GM23248 (cell line): ENCODE measurements around the gene CDKAL1. TPM values are rescaled to one million over a fixed set of nuclear protein-coding genes. Genes with fewer than 3 reads are reported as not detected.
"Not testable (repeated sequence)": the region's sequence is repeated elsewhere in the genome, so short reads cannot be mapped to it uniquely, and the experiment has no call there.

ENCODE experiments used
- DNase-seq: peaks from one replicate; pipeline ENCODE4 v3.0.0-alpha.2; 2015
- H2AFZ ChIP-seq: fragments of 200-600 bp; sonication (generic); 2 replicates; pipeline ENCODE4 v1.6.1; 2016; ENCODE audit warnings: antibody characterized with exemption
- H3F3A ChIP-seq: fragments of 200-600 bp; sonication (generic); 2 replicates; pipeline ENCODE4 v1.6.1; 2016; ENCODE audit warnings: mild to moderate bottlenecking, antibody characterized with exemption, mixed run types; ENCODE audit not compliant: insufficient read depth
- H3K27ac ChIP-seq: fragments of 200-600 bp; sonication (generic); 2 replicates; pipeline ENCODE4 v1.5.1; 2016; ENCODE audit warnings: mild to moderate bottlenecking
- H3K27me3 ChIP-seq: fragments of 200-600 bp; sonication (generic); replicated peaks from 2 replicates; pipeline ENCODE4 v1.6.1; 2016; ENCODE audit warnings: mild to moderate bottlenecking; ENCODE audit not compliant: insufficient read depth
- H3K36me3 ChIP-seq: fragments of 200-600 bp; sonication (generic); 2 replicates; pipeline ENCODE4 v1.6.1; 2016; ENCODE audit warnings: low read depth, mild to moderate bottlenecking
- H3K4me1 ChIP-seq: fragments of 200-600 bp; sonication (generic); 2 replicates; pipeline ENCODE4 v1.6.1; 2016; ENCODE audit warnings: mild to moderate bottlenecking; ENCODE audit not compliant: insufficient read depth
- H3K4me2 ChIP-seq: fragments of 200-600 bp; sonication (generic); one replicate; pipeline ENCODE4 v1.6.1; 2016; ENCODE audit warnings: mild to moderate bottlenecking; ENCODE audit not compliant: unreplicated experiment
- H3K4me3 ChIP-seq: fragments of 200-600 bp; sonication (generic); 2 replicates; pipeline ENCODE4 v1.5.1; 2016; ENCODE audit warnings: mild to moderate bottlenecking
- H3K79me2 ChIP-seq: fragments of 200-600 bp; sonication (generic); 2 replicates; pipeline ENCODE4 v1.6.1; 2016; ENCODE audit warnings: mild to moderate bottlenecking; ENCODE audit not compliant: insufficient read depth
- H3K9ac ChIP-seq: fragments of 200-600 bp; sonication (generic); 2 replicates; pipeline ENCODE4 v1.6.1; 2016; ENCODE audit warnings: mild to moderate bottlenecking
- H3K9me2 ChIP-seq: fragments of 200-600 bp; sonication (generic); 2 replicates; pipeline ENCODE4 v1.6.1; 2016; ENCODE audit warnings: mixed run types, mild to moderate bottlenecking, moderate library complexity; ENCODE audit not compliant: insufficient read depth
- H3K9me3 ChIP-seq: fragments of 200-600 bp; sonication (generic); one replicate; pipeline ENCODE4 v1.6.1; 2017; ENCODE audit warnings: low read depth
- H4K20me1 ChIP-seq: fragments of 200-600 bp; sonication (generic); 2 replicates; pipeline ENCODE4 v1.6.0; 2016; ENCODE audit not compliant: insufficient read depth
- EZH2 ChIP-seq: fragments of 200-600 bp; sonication (generic); IDR thresholded peaks from 2 replicates; pipeline ENCODE4 v1.6.1; 2018; ENCODE audit warnings: antibody characterized with exemption, mild to moderate bottlenecking; ENCODE audit not compliant: insufficient read depth, poor library complexity, severe bottlenecking
- EZH2phosphoT487 ChIP-seq: fragments of 200-600 bp; sonication (generic); IDR thresholded peaks from 2 replicates; pipeline ENCODE4 v1.6.1; 2018; ENCODE audit warnings: antibody characterized with exemption, moderate library complexity, mild to moderate bottlenecking, low read depth; ENCODE audit not compliant: insufficient read depth
- WGBS, 2 experiments: methylation state at CpG; one replicate each; pipeline ENCODE4 v1.1.6; 2015 to 2017; ENCODE audit warnings: low lambda C conversion rate in 2 of 2, low coverage in 1 of 2; ENCODE audit errors: missing lambda C conversion rate in 2 of 2; 5-methylcytosine and 5-hydroxymethylcytosine counted together
- in situ Hi-C: fragments of 300-500 bp; cut with MboI; formaldehyde crosslinking; loops from 2 replicates; pipeline ENCODE4 v1.15.0; 2020
- polyA plus RNA-seq: library from polyadenylated mRNA; unstranded; fragments of >200 nt; fragmentation: Nextera tagmentation; extraction: Ambion mirVana; gene quantifications from 2 replicates; pipeline ENCODE4 v1.2.1, GENCODE V29; 2016
- total RNA-seq: library from RNA; depleted of rRNA; stranded (reverse); fragments of >200 nt; shearing (Covaris generic); gene quantifications from 2 replicates; pipeline ENCODE4 v1.2.3, GENCODE V29; 2014

The CDKAL1 gene
- total and polyA plus RNA-seq, 2 experiments from 2014 or later = 7.5 to 10.8 TPM

- Histone ChIP-seq H3F3A (no peaks in the 10 kb centered on the region), H3K9me2 (no peaks in the 10 kb centered on the region), H3K79me2 (no peaks in the 10 kb centered on the region), H3K9ac (no peak overlapping the region), H3K4me3 (no peak overlapping the region), H3K27me3 (no peaks in the 10 kb centered on the region), H3K36me3 (no peaks in the 10 kb centered on the region), H3K4me1 (no peaks in the 10 kb centered on the region), H2AFZ (no peak overlapping the region), H3K4me2 (no peak overlapping the region), H4K20me1 (no peaks in the 10 kb centered on the region), H3K9me3 (no peaks in the 10 kb centered on the region), H3K27ac (no peak overlapping the region)
- DNase-seq = no peak
- in situ Hi-C loops = no loop called here
- 99% methylated on average over 12 of the region's 12 CpGs for WGBS, 2 experiments
- no peak for TF ChIP-seq EZH2phosphoT487
- TF ChIP-seq EZH2 = no peak
Observed at GRCh38 chr6:20723236-20723635, 189.0 kb downstream of the CDKAL1 start.

DNA sequence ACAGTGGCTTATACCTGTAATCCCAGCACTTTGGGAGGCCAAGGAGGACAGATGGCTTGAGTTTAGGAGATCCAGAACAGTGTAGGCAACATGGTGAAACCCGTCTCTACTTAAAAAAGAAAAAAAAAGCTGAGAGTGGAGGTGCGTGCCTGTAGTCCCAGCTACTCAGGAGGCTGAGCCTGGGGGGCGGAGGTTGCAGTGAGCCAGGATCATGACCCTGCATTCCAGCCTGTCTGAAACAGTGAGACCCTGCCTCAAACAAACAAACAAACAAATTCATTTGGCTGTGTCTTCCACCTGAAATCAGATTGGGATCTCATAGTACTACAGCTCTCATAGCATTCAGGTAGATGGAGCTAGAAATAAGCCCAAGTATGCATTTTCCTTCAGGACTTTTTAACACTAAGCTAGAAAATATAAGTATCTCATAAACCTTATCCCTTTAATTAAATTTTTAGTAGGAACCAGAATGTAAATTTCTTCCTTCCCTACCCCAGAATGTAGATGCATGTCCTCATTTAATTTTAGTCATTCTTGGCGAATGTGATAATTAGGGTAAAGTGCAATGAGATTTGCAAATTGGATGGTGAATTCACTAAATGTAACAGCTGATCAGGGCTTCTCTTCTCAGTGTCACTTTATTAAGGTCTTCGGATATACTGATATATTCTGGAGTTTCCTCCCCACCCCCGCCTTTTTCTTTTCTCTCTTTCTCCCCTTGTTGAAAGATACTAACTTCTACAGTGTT, 190.4 kb downstream of the CDKAL1 start:
- H3K9ac ChIP-seq = no peak overlapping the region
- no peaks in the 10 kb centered on the region for H3F3A ChIP-seq
- no peak overlapping the region for H3K4me2 ChIP-seq
- no peak overlapping the region for H3K27ac ChIP-seq
- in situ Hi-C loops = no loop called here
- no peaks in the 10 kb centered on the region for H3K4me1 ChIP-seq
- no peaks in the 10 kb centered on the region for H3K9me2 ChIP-seq
- H3K36me3 ChIP-seq = no peaks in the 10 kb centered on the region
- H2AFZ ChIP-seq = no peak overlapping the region
- TF ChIP-seq EZH2phosphoT487 (no peak), EZH2 (no peak)
- no peaks in the 10 kb centered on the region for H3K27me3 ChIP-seq
- no peak overlapping the region for H3K4me3 ChIP-seq
- no peak for DNase-seq
- H3K79me2 ChIP-seq = no peaks in the 10 kb centered on the region
- 72 to 74% methylated on average over 6 of the region's 6 CpGs for WGBS, 2 experiments
- no peaks in the 10 kb centered on the region for H3K9me3 ChIP-seq
- H4K20me1 ChIP-seq = no peaks in the 10 kb centered on the region

DNA sequence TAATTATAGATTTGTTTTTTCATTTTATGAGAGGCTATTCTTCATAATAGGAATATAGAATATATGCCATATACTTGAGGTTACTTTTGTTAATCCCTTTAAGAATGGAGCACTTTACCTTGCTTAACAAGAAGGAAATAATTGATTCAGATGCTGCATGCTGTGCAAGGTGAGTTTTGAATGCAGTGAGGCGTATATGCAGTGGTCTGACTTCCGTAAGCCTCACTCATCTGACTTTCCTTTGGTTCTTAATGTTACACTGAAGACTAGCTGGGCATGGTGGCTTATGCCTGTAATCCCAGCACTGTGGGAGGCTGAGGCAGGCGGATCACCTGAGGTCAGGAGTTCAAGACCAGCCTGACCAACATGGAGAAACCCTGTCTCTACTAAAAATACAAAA, 191.0 kb downstream of the CDKAL1 start:
- WGBS, 2 experiments = 93 to 98% methylated on average over 3 of the region's 3 CpGs
- H2AFZ ChIP-seq, H3K9me3 ChIP-seq, H3K4me3 ChIP-seq, H3K9me2 ChIP-seq, in situ Hi-C loops, H3K27me3 ChIP-seq, DNase-seq, H3K4me1 ChIP-seq, H3K79me2 ChIP-seq, H3K4me2 ChIP-seq, H3F3A ChIP-seq, H3K36me3 ChIP-seq, H3K9ac ChIP-seq, H3K27ac ChIP-seq, H4K20me1 ChIP-seq: not testable (repeated sequence)

DNA sequence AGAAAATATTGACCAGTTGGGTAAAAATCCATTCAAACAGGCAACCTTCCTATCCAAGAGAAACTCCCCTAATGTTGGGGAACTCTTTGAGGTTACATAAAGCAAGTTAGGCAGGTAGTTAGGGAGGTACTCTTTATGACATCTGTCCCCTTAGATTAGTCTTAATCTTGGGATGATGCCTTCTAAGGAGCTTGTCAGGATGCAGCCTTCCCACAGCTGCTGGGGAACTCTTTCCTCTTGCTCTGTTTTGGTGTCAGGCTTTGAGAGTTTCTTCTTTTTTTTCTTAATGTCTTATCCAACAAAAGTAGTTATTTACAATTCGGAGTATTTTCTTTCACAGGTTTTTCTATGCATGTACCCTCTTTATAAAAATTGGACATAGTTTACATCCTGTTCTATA, 194.8 kb downstream of the CDKAL1 start:
- no peak overlapping the region for H2AFZ ChIP-seq
- no peaks in the 10 kb centered on the region for H3K36me3 ChIP-seq
- no peak overlapping the region for H3K4me3 ChIP-seq
- no peaks in the 10 kb centered on the region for H3K27me3 ChIP-seq
- no peak overlapping the region for H3K9ac ChIP-seq
- no peaks in the 10 kb centered on the region for H3K4me1 ChIP-seq
- no peaks in the 10 kb centered on the region for H3F3A ChIP-seq
- no peaks in the 10 kb centered on the region for H3K9me2 ChIP-seq
- no peaks in the 10 kb centered on the region for H3K79me2 ChIP-seq
- 95 to 100% methylated on average over 1 of the region's 1 CpG for WGBS, 2 experiments
- H3K4me2 ChIP-seq = no peak overlapping the region
- TF ChIP-seq EZH2phosphoT487 (no peak), EZH2 (no peak)
- no peak overlapping the region for H3K27ac ChIP-seq
- in situ Hi-C loops = no loop called here
- H4K20me1 ChIP-seq = no peaks in the 10 kb centered on the region
- DNase-seq = no peak
- H3K9me3 ChIP-seq = no peaks in the 10 kb centered on the region

DNA sequence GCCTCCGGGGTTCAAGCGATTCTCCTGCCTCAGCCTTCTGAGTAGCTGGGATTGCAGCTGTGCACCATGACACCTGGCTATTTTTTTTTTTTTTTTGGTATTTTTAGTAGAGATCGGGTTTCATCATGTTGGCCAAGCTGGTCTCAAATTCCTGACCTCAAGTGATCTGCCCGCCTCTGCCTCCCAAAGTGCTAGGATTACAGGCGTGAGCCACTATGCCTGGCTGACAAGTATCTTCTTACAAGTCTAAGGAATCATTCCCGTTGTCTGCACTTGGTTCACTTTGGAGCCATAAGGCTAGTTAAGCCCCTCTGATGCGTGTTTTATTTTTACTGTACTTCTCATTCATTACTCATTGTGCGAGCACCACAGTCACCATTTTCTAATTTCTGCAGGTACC, 198.1 kb downstream of the CDKAL1 start:
- WGBS, 2 experiments = 87 to 90% methylated on average over 8 of the region's 8 CpGs

More for the DNA sequence above, 198.1 kb downstream of the CDKAL1 start:
- H3K36me3 ChIP-seq, DNase-seq, H3K9me3 ChIP-seq, H3K9me2 ChIP-seq, H2AFZ ChIP-seq, H3K27me3 ChIP-seq, H3K79me2 ChIP-seq, H4K20me1 ChIP-seq, H3K9ac ChIP-seq, in situ Hi-C loops, H3K27ac ChIP-seq, H3K4me2 ChIP-seq, H3K4me3 ChIP-seq, H3F3A ChIP-seq, H3K4me1 ChIP-seq: not testable (repeated sequence)
